Muscle of back (tissue), 11 donors: Measurements from ENCODE around the gene SLC12A8. TPM values are rescaled to one million over a fixed set of nuclear protein-coding genes. Genes with fewer than 3 reads are reported as not detected.

ENCODE experiments used
- DNase-seq, 3 donors: peaks; one replicate each; pipeline versions ENCODE4 v3.0.0 to v3.0.0-alpha.2; 2013
- polyA plus RNA-seq, 10 donors: library from polyadenylated mRNA; unstranded; fragments of 120-200 nt; gene quantifications; one replicate each; pipeline ENCODE4 v1.2.1, GENCODE V29; 2013; ENCODE audit not compliant: insufficient read length in 10 of 10

SLC12A8 gene
- polyA plus RNA-seq, 10 donors, result 0.38 to 1.4 (median 0.94) TPM

- no peak for DNase-seq
These were observed 179.9 kb downstream of the SLC12A8 start for GRCh38 chr3:125032683-125033082.

Other genes with a start within 250 kb of the SLC12A8 start
- 10 to 100 TPM; 27.5 to 44.2 (median 36.0) TPM for gene HEG1, start 156.8 kb downstream of the SLC12A8 start, polyA plus RNA-seq
- 10 to 100 TPM; 17.4 to 26.7 (median 21.0) TPM for gene ZNF148, start 162.6 kb upstream of the SLC12A8 start, polyA plus RNA-seq